ENCODE data around the gene NFIX.

Gene NFIX

GRCh38 chr19:13095934-13096927 lies 101.0 kb downstream of the NFIX start:
- DNase-seq: no peak

- DNase-seq: no peak
These were observed 101.8 kb downstream of the NFIX start for GRCh38 chr19:13097033-13097462.

GRCh38 chr19:13097463-13098258 lies 102.4 kb downstream of the NFIX start:
- DNase-seq: no peak

GRCh38 chr19:13098277-13099072 lies 103.2 kb downstream of the NFIX start:
- no peak for DNase-seq

GRCh38 chr19:13099073-13099999 lies 104.1 kb downstream of the NFIX start:
- DNase-seq: no peak

- DNase-seq: no peak
These were observed 104.8 kb downstream of the NFIX start for GRCh38 chr19:13100031-13100588.

- no peak for DNase-seq
These were observed 105.7 kb downstream of the NFIX start for GRCh38 chr19:13100841-13101589.

- no peak for DNase-seq
These were observed 106.5 kb downstream of the NFIX start for GRCh38 chr19:13101590-13102415.

GRCh38 chr19:13102416-13102665 lies 107.1 kb downstream of the NFIX start:
- no peak for DNase-seq

GRCh38 chr19:13102666-13103580 lies 107.6 kb downstream of the NFIX start, which contains the start of gene LYL1:
TSS of gene LYL1 (minus strand) at chr19:13102858. CDS start at chr19:13101171, 1,687 bp downstream.
- DNase-seq: no peak

- DNase-seq: no peak
These were observed 108.5 kb downstream of the NFIX start for GRCh38 chr19:13103581-13104359.

- no peak for DNase-seq
These were observed 109.1 kb downstream of the NFIX start for GRCh38 chr19:13104360-13104847.

GRCh38 chr19:13104848-13105711 lies 109.8 kb downstream of the NFIX start:
- DNase-seq: no peak

- DNase-seq: no peak
These were observed 114.3 kb downstream of the NFIX start for GRCh38 chr19:13109361-13110098.

GRCh38 chr19:13110099-13110610 lies 114.9 kb downstream of the NFIX start:
- DNase-seq: no peak

- DNase-seq: no peak
These were observed 117.3 kb downstream of the NFIX start for GRCh38 chr19:13112555-13112954.
